22Rv1 (cell line): Measurements from ENCODE around the gene STAC.

ENCODE experiments used
- H3K27ac ChIP-seq: fragments of 450-650 bp; 2 replicates; pipeline ENCODE4 v1.5.1; 2017
- ZFX ChIP-seq: fragments of 450-650 bp; IDR thresholded peaks from 2 replicates; pipeline ENCODE4 v1.6.1; 2017; ENCODE audit warnings: antibody characterized with exemption, borderline replicate concordance
- TF ChIP-seq, protein P1 (sequence below): fragments of 450-650 bp; IDR thresholded peaks from 2 replicates; pipeline ENCODE4 v1.5.1; 2017; ENCODE audit warnings: mild to moderate bottlenecking

STAC gene

GRCh38 chr3:36411587-36411986 is 31.3 kb downstream of the STAC start:
- no peak for TF ChIP-seq ZFX
- TF ChIP-seq, protein P1, sequence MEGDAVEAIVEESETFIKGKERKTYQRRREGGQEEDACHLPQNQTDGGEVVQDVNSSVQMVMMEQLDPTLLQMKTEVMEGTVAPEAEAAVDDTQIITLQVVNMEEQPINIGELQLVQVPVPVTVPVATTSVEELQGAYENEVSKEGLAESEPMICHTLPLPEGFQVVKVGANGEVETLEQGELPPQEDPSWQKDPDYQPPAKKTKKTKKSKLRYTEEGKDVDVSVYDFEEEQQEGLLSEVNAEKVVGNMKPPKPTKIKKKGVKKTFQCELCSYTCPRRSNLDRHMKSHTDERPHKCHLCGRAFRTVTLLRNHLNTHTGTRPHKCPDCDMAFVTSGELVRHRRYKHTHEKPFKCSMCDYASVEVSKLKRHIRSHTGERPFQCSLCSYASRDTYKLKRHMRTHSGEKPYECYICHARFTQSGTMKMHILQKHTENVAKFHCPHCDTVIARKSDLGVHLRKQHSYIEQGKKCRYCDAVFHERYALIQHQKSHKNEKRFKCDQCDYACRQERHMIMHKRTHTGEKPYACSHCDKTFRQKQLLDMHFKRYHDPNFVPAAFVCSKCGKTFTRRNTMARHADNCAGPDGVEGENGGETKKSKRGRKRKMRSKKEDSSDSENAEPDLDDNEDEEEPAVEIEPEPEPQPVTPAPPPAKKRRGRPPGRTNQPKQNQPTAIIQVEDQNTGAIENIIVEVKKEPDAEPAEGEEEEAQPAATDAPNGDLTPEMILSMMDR = no peak
- H3K27ac ChIP-seq = no peak overlapping the region

DNA sequence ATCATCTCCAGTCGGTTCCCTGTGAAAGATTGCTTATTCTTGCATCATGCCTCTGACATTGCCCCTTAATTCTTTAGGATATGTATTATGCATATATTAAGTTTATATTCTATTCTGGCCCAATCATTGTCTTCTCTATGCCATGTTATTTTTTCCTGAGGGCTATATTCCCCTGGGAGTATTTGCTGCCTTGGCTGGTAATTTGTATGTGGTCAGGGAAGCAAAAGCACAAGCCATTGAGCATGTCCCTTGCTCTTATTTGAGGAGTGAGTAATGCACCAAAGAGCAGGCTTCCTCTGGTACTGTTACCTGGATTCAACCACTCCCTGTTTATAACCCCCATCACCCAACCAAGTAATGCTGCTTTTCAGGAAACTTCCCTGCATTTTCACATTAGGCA is 36.3 kb downstream of the STAC start:
- TF ChIP-seq, protein P1 = no peak
- no peak for TF ChIP-seq ZFX

GRCh38 chr3:36417237-36417636 is 36.9 kb downstream of the STAC start:
- H3K27ac ChIP-seq = no peak overlapping the region
- TF ChIP-seq, protein P1 = no peak
- no peak for TF ChIP-seq ZFX

More for the DNA sequence above, 36.3 kb downstream of the STAC start:
- no peak overlapping the region for H3K27ac ChIP-seq

GRCh38 chr3:36418296-36418695 is 38.0 kb downstream of the STAC start:
- H3K27ac ChIP-seq = no peak overlapping the region
- TF ChIP-seq, protein P1 = no peak
- no peak for TF ChIP-seq ZFX

DNA sequence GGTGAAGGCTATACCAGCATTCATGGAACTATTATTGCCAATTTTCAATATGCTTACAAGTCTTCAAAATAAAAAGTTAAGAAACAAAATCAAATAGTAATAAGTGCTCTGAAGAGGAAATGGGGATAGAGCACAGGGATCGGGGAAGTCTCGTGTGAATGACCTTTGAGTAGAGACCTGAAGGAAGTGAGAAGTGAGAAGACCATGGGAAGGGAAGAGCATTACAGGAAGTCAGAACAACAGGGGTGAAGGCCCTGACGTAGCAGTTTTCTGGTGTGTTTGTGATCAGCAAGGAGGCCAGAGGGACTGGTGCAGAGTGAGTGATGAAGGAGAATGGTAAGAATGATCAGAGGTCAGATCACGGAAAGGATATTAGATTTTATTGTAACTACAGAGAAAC is 48.1 kb downstream of the STAC start:
- no peak overlapping the region for H3K27ac ChIP-seq

DNA sequence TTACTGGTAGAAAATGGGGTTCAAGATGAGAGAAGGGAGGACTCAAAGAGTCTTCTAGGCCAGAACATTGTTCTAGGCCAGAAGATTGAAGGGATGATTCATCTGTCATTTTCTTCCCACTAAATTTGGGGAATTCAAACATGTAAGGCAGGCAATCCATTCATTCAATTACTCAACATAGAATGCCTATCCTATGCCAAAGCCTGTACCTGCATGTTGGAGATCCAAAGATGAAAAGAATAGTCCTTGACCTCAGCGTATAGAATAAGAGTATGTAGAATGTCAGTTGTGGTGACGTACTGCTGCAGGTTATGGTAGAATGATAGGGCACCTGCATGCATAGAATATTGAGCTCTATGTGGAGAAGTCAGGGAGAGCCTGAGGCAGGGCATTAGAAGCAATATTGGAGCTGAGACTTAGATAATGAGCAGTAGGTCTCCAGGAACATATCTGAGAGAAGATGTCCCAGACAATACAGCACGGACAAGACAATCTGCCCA is 49.7 kb downstream of the STAC start:
- TF ChIP-seq, protein P1 = no peak
- TF ChIP-seq ZFX = no peak
- no peak overlapping the region for H3K27ac ChIP-seq

More for the DNA sequence above, 48.1 kb downstream of the STAC start:
- TF ChIP-seq, protein P1 = no peak
- no peak for TF ChIP-seq ZFX

DNA sequence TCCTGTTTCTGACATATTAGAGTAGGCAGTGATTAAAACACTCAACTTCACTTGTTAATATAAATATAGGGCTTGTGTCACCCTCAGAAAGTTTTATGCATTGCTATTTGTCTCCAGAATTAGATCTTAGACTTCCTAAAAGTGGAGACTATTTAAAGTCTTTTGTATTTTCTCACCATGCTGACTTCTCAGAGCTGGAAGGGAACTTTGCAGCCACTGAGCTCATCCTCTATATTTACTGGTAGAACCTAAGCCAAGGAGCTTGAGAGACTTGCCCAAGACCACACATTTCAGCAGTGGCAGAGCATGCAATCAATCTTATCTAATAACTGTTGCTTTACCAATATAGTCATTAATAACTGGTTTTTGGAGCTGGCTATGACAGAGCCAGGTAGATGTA is 53.2 kb downstream of the STAC start:
- H3K27ac ChIP-seq = no peak overlapping the region
- TF ChIP-seq, protein P1 = no peak
- TF ChIP-seq ZFX = no peak
